GM10266 (cell line): ENCODE results near the gene NCAPD2.
A peak's percentile ranks its signal among the peaks of the same experiment; 100 is the strongest.

Experiments
- DNase-seq: peaks from one replicate; pipeline ENCODE4 v3.0.0; 2012; ENCODE audit errors: extremely low spot score
- TF ChIP-seq, protein P1 (sequence below): IDR thresholded peaks from 2 replicates; pipeline ENCODE4 v1.5.1; 2012; ENCODE audit warnings: mild to moderate bottlenecking, low read depth; ENCODE audit not compliant: control insufficient read depth, insufficient read depth; ENCODE audit errors: missing control alignments

Gene NCAPD2

DNA sequence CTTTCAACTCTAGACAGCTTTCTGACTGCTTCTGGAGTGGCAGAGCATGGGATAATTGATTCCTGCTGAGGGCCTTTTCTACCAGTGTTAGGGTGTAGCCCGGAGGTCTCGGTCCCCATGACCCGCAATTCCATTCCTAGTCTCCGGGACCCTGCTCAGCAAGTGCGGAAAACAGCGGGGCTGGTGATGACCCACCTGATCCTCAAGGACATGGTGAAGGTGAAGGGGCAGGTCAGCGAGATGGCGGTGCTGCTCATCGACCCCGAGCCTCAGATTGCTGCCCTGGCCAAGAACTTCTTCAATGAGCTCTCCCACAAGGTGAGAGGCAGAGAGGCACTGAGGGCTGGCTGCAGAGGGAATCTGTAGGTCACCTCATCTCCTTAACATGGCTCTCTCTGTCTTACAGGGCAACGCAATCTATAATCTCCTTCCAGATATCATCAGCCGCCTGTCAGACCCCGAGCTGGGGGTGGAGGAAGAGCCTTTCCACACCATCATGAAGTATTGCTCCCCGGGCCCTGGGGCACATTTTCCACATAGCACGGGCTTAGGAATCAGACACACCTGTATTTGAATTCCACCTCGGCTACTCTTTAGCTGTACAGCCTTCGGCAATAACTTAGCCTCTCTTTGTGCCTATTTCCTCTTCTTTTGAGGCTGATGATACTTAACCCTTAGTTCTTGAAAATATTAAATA, 34.8 kb downstream of the NCAPD2 start:
- DNase-seq = no peak
- TF ChIP-seq, protein P1, sequence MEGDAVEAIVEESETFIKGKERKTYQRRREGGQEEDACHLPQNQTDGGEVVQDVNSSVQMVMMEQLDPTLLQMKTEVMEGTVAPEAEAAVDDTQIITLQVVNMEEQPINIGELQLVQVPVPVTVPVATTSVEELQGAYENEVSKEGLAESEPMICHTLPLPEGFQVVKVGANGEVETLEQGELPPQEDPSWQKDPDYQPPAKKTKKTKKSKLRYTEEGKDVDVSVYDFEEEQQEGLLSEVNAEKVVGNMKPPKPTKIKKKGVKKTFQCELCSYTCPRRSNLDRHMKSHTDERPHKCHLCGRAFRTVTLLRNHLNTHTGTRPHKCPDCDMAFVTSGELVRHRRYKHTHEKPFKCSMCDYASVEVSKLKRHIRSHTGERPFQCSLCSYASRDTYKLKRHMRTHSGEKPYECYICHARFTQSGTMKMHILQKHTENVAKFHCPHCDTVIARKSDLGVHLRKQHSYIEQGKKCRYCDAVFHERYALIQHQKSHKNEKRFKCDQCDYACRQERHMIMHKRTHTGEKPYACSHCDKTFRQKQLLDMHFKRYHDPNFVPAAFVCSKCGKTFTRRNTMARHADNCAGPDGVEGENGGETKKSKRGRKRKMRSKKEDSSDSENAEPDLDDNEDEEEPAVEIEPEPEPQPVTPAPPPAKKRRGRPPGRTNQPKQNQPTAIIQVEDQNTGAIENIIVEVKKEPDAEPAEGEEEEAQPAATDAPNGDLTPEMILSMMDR = no peak

DNA sequence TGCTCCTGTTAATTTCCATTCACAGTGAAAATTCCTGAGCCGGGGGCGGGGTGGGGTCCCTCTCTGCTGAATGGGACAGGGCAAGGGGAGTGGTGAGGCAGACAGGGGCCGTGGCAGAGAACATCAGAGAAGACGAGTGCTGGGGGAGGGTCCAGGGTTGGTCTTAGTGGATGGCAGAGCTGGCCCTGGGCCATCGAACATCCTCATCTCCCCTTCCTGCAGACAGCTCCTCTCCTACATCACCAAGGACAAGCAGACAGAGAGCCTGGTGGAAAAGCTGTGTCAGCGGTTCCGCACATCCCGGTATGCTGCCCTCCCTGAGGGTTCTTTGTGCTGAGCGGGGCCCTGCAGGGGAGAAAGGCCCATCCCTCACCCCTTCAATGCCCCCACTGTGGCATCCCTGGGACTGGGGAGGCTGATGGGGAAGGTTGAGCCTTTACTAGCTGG, 35.4 kb downstream of the NCAPD2 start:
- TF ChIP-seq, protein P1 = no peak
- DNase-seq = no peak

DNA sequence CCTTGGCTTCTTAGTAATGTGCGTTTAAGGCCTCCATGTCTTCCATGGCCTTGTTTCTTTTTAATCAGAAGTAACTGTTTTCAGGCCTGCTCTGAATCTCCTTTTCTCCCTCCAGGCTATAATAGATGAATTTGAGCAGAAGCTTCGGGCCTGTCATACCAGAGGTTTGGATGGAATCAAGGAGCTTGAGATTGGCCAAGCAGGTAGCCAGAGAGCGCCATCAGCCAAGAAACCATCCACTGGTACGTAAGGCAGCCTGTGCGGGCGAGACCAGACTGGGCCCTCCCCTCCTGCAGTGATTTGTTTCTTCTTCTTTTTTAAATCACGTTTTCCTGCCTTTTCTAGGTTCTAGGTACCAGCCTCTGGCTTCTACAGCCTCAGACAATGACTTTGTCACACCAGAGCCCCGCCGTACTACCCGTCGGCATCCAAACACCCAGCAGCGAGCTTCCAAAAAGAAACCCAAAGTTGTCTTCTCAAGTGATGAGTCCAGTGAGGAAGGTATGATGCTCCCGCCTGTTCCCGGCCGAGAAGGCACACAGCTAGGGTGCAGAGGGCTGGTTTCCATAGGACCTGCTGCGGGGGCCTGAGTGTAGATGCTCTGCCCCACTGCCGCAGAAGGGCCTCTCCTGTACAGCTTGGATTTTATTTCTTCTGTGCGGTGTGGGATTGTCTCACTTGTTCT, 36.8 kb downstream of the NCAPD2 start:
- TF ChIP-seq, protein P1 = no peak
- DNase-seq = no peak

DNA sequence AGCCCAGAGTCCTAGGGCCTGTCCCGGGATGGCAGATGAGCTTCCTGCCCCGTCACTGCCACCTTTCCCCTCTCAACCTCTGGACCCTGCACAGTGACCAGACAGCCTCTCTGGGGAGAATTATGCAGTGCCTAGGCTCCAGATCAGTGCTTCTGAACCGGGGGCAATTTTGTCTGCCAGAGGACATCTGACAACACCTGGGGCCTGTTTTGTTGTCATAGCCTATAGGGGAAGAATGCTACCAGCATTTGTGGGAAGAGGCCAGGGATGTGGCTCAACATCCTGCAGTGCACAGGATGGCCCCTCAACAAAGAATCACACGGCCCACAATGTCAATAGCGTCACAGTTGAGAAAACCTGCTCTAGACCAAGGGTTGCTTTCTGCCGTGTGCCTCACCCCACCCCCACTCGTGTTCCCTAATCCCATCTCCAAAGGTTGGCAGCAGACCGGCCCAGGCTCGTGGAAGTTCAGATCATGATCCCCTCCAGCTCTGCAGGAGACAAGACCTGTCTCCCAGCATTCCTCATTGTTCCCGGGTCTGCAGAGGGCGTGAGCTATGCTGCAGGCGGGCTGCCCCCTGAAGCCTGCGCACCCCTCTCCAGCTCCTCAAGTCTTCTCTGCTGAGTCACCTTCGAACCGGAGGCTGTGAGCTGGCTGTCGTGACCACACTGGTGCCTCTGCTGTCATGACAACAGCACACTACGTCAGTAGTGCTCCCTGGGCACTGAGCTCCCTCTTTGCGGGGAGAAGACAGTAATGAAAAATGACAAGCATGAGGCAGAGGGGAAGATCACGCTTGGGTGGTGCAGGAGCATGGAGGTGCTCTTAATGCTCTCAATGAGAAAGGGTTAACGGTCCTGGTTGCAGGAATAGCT, 38.4 kb downstream of the NCAPD2 start:
- TF ChIP-seq, protein P1 = no peak
- peak; percentile 82 for DNase-seq

DNA sequence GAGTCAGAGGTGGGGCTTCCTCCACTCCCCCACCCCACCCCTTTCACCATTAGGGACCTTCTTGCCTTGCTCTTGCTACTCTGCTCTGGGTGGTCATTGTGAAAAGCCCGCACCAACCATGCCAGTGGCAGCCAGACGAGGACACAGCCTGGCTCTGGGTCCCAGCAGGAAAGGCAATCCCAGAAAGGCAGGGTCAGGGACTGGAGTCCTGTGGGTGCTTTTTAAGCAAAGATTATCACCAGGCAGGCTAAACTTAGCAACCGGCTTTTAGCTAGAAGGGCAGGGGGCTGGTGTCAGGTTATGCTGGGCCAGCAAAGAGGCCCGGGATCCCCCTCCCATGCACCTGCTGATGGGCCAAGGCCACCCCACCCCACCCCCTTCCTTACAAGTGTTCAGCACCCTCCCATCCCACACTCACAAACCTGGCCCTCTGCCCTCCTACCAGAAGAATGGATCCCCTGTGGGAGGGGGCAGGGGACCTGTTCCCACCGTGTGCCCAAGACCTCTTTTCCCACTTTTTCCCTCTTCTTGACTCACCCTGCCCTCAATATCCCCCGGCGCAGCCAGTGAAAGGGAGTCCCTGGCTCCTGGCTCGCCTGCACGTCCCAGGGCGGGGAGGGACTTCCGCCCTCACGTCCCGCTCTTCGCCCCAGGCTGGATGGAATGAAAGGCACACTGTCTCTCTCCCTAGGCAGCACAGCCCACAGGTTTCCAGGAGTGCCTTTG, 39.2 kb downstream of the NCAPD2 start:
- TF ChIP-seq, protein P1 = no peak
- peak; percentile 61 for DNase-seq

DNA sequence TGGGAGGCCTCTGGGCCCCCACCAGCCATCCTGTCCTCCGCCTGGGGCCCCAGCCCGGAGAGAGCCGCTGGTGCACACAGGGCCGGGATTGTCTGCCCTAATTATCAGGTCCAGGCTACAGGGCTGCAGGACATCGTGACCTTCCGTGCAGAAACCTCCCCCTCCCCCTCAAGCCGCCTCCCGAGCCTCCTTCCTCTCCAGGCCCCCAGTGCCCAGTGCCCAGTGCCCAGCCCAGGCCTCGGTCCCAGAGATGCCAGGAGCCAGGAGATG, 39.7 kb downstream of the NCAPD2 start:
- TF ChIP-seq, protein P1 = no peak

More for the DNA sequence above, 39.7 kb downstream of the NCAPD2 start:
- no peak for DNase-seq
